ENCODE results near the gene RAB11A. TPM values are rescaled to one million over a fixed set of nuclear protein-coding genes. Genes with fewer than 3 reads are reported as not detected.

Gene RAB11A
- total and polyA plus RNA-seq, 2 donors (not counting 3 experiments of a cell fraction or from before 2014, with no cell fraction given): 239 to 250 TPM

DNA sequence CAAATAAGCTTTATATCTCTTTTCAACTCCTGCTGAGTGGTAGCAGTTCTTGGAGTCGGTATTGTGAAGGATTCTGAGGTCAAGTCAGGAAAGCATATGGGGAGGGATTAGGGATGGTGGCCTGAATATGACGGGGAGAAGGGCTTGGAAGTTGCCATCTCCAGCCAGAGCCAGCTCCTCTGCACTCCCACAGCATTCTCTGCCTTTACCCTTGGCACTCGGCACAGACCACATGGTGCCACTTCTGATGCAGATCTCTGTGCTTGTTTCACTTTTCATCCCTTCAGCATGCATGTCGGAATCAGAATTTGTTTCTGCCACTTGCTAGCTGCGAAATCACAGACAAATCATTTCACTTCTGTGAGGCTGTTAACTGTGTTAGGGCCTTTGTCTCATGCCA lies 52.5 kb downstream of the RAB11A start:
- H3K4me3 ChIP-seq (replicated peaks in 1 of 3; ENCODE audit: insufficient read depth in 1 of 3, low read depth in 1 of 3, low read length in 3 of 3): no peak overlapping the region
- H2AFZ ChIP-seq (ENCODE audit: low read depth, low read length): no peak overlapping the region
- no peaks in the 10 kb centered on the region for H3K79me2 ChIP-seq (ENCODE audit: control insufficient read depth, insufficient read depth, low read length)
- no TSS peak for BruUV-seq (replicated peaks)
- no peaks in the 10 kb centered on the region for H3K27me3 ChIP-seq (ENCODE audit: control insufficient read depth in 2 of 2, insufficient read depth in 2 of 2, low read length in 2 of 2)
- FAIRE-seq: no peak
- ChIA-PET POLR2A (no interaction called here), CTCF (interaction anchor here (1.0 to 1.5 kb wide), 4 partner anchors 9 to 577 kb away, joined by 3 to 6 read pairs (median 4); no protein-coding TSS in a partner anchor)
- intact Hi-C loops (cut with micrococcal nuclease): no loop called here
- H4K20me1 ChIP-seq (replicated peaks; ENCODE audit: control insufficient read depth, extremely low read depth, insufficient read depth, low read length): no peaks in the 10 kb centered on the region
- TF ChIP-seq MAX (IDR thresholded peaks at IDR 0.05; ENCODE audit: insufficient read depth, insufficient read length) (no peak), POLR2AphosphoS5 (IDR thresholded peaks at IDR 0.05; ENCODE audit: insufficient read depth, low read depth, low read length) (no peak), EZH2 (IDR thresholded peaks at IDR 0.05; ENCODE audit: borderline replicate concordance, low read depth, low read length, severe bottlenecking) (no peak), GATA2 (IDR thresholded peaks at IDR 0.05; ENCODE audit: insufficient read depth, insufficient read length, low read depth, low read length) (no peak), JUN (IDR thresholded peaks at IDR 0.05; ENCODE audit: borderline replicate concordance, insufficient read depth, insufficient read length, low read depth) (no peak), MYC (IDR thresholded peaks at IDR 0.05; ENCODE audit: low read depth, low read length) (no peak), POLR2A (IDR thresholded peaks at IDR 0.05; ENCODE audit: low read depth, low read length) (no peak), FOS (IDR thresholded peaks at IDR 0.05; ENCODE audit: borderline replicate concordance, insufficient read depth, low read length) (no peak)
- TF ChIP-seq, protein P1, sequence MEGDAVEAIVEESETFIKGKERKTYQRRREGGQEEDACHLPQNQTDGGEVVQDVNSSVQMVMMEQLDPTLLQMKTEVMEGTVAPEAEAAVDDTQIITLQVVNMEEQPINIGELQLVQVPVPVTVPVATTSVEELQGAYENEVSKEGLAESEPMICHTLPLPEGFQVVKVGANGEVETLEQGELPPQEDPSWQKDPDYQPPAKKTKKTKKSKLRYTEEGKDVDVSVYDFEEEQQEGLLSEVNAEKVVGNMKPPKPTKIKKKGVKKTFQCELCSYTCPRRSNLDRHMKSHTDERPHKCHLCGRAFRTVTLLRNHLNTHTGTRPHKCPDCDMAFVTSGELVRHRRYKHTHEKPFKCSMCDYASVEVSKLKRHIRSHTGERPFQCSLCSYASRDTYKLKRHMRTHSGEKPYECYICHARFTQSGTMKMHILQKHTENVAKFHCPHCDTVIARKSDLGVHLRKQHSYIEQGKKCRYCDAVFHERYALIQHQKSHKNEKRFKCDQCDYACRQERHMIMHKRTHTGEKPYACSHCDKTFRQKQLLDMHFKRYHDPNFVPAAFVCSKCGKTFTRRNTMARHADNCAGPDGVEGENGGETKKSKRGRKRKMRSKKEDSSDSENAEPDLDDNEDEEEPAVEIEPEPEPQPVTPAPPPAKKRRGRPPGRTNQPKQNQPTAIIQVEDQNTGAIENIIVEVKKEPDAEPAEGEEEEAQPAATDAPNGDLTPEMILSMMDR (IDR thresholded peaks at IDR 0.05; ENCODE audit: extremely low read depth in 1 of 2, insufficient read depth in 1 of 2, low read depth in 1 of 2, low read length in 2 of 2): no peak
- no peak overlapping the region for H3K4me2 ChIP-seq (ENCODE audit: insufficient read depth, low read length)
- no peak overlapping the region for H3K9ac ChIP-seq (replicated peaks; ENCODE audit: extremely low read depth, insufficient read depth, low read length)
- no peaks in the 10 kb centered on the region for H3K9me3 ChIP-seq (replicated peaks; ENCODE audit: control insufficient read depth, insufficient read depth, low read length)
- no peaks in the 10 kb centered on the region for H3K9me1 ChIP-seq (replicated peaks; ENCODE audit: control insufficient read depth, extremely low read depth, insufficient read depth, low read length)
- DNase-seq (ENCODE audit: low read depth, low spot score): no peak
- no peaks in the 10 kb centered on the region for H3K36me3 ChIP-seq (ENCODE audit: control insufficient read depth in 2 of 2, extremely low read depth in 1 of 2, insufficient read depth in 2 of 2, low read length in 2 of 2)
- no peaks in the 10 kb centered on the region for H3K4me1 ChIP-seq (ENCODE audit: control insufficient read depth, extremely low read depth, insufficient read depth, low read length)
- H3K27ac ChIP-seq (ENCODE audit: insufficient read depth, low read depth, low read length): no peak overlapping the region
- dilution Hi-C loops (cut with MboI; ENCODE audit: extremely low pct_ligation_motif_present, low sequenced_read_pairs): no loop called here

Measured in endothelial cell of umbilical vein (primary cell).